Psoas muscle (tissue), 8 donors: ENCODE data around the gene UBE2J2. TPM values are rescaled to one million over a fixed set of nuclear protein-coding genes. Genes with fewer than 3 reads are reported as not detected.
A peak's percentile ranks its signal among the peaks of the same experiment; 100 is the strongest.

Source experiments
- ATAC-seq, 4 donors: fragments of 200-7000 bp; cut with Tn5 transposase; one replicate each; pipeline ENCODE4 v1.9.1; 2020; ENCODE audit warnings: moderate library complexity in 3 of 4, mild to moderate bottlenecking in 2 of 4
- DNase-seq, 2 donors: peaks; one replicate each; pipeline ENCODE4 v3.0.0-alpha.2; 2020
- H3K27ac ChIP-seq: fragments of 200-600 bp; one replicate; pipeline ENCODE4 v1.8.0; 2022
- H3K27me3 ChIP-seq, 3 donors: fragments of 200-600 bp in 1 of 3; one replicate each; pipeline versions ENCODE4 v1.6.1 to v1.8.0; 2013 to 2022; ENCODE audit warnings: low read length in 2 of 3, mild to moderate bottlenecking in 2 of 3, moderate library complexity in 1 of 3; ENCODE audit not compliant: insufficient read depth in 3 of 3
- H3K36me3 ChIP-seq, 2 donors: fragments of 200-600 bp in 1 of 2; one replicate each; pipeline versions ENCODE4 v1.6.1 to v1.8.0; 2013 to 2022; ENCODE audit warnings: low read depth in 1 of 2, mild to moderate bottlenecking in 1 of 2, moderate library complexity in 1 of 2; ENCODE audit not compliant: insufficient read depth in 1 of 2
- H3K4me1 ChIP-seq: fragments of 200-600 bp; one replicate; pipeline ENCODE4 v1.8.0; 2022
- H3K4me3 ChIP-seq: fragments of 200-600 bp; one replicate; pipeline ENCODE4 v1.8.0; 2022; ENCODE audit warnings: mild to moderate bottlenecking
- H3K9me3 ChIP-seq: fragments of 200-600 bp; one replicate; pipeline ENCODE4 v1.8.0; 2022
- CTCF ChIP-seq: fragments of 200-600 bp; IDR thresholded peaks from one replicate; pipeline ENCODE4 v1.8.0; 2022; ENCODE audit warnings: antibody characterized with exemption
- WGBS, 3 donors: extraction: QIAGEN DNeasy Blood & Tissue Kit; methylation state at CpG; one replicate each; pipeline versions ENCODE4 v1.1.6 to v1.1.7; 2013; 5-methylcytosine and 5-hydroxymethylcytosine counted together
- intact Hi-C, 2 donors: fragments of 100-400 bp; cut with DNase I; formaldehyde crosslinking; loops; one replicate each; pipeline versions ENCODE4 v1.11.0 to v1.14.2; 2022
- polyA plus RNA-seq, 3 donors: library from polyadenylated mRNA; stranded (reverse); fragments of 200-250 nt; gene quantifications; one replicate each; pipeline ENCODE4 v1.2.3, GENCODE V29; 2013
- total RNA-seq, 4 donors: library from RNA; stranded (reverse); fragmentation: NEBNext Ultra II Directional in 2 of 4; extraction: Animal tissue kit (Norgen Biotek cat#: 25700) in 2 of 4; gene quantifications; one replicate each; pipeline versions ENCODE4 v1.2.1 to v1.2.4, GENCODE V29; 2021 to 2023
- donor health status: healthy with polysubstance abuse.
- donor health status: DM: no; HTN: no; CAD: no; lungs with moderate emphysema.
- donor health status: Bipolar disorder and iron deficiency.
- donor health status: healthy.
- donor health status: DM: yes; HTN: yes; CAD: no.
- donor health status: DM: no; HTN: no; CAD: no.
- donor health status: DM: no; HTN: no; CAD: no.
- donor health status: DM: yes; HTN: yes; CAD: no.

UBE2J2 gene
- total and polyA plus RNA-seq, 7 donors, result 36.8 to 80.9 (median 44.9) TPM

GRCh38 chr1:1204425-1204920 lies 69.2 kb downstream of the UBE2J2 start:
- ATAC-seq, result no peak
- DNase-seq, result peak in 1 of 2 donors; percentile 41
- peaks cover 14% of the 10 kb centered on the region for H3K4me1 ChIP-seq
- no peaks in the 10 kb centered on the region for H3K36me3 ChIP-seq
- no peaks in the 10 kb centered on the region for H3K9me3 ChIP-seq
- H3K27me3 ChIP-seq, result peaks cover 0 to 57% (median 13%) of the 10 kb centered on the region in 3 donors
- H3K4me3 ChIP-seq, result no peak overlapping the region
- intact Hi-C loops, result no loop called here
- 81 to 93% (median 88%) methylated on average over 6 to 8 of the region's 8 CpGs for WGBS, 3 donors
- H3K27ac ChIP-seq, result no peak overlapping the region
- no peak for TF ChIP-seq CTCF

Other genes starting within 250 kb of the UBE2J2 start
- not detected for gene RNF223, start 199.5 kb downstream of the UBE2J2 start, total RNA-seq
- gene RNF223, start 199.5 kb downstream of the UBE2J2 start, polyA plus RNA-seq, result not detected
- gene C1orf159, start 157.8 kb downstream of the UBE2J2 start, total RNA-seq, result 1 to 10 TPM; 1.5 to 3.5 (median 2.6) TPM
- gene C1orf159, start 157.8 kb downstream of the UBE2J2 start, polyA plus RNA-seq, result 1 to 10 TPM; 4.1 to 6.7 (median 4.3) TPM
- under 1 TPM in 1 of 4 donors, not detected in 3; 0.27 TPM for gene TTLL10, start 100.0 kb downstream of the UBE2J2 start, total RNA-seq
- under 1 TPM; 0.03 to 0.10 (median 0.10) TPM for gene TTLL10, start 100.0 kb downstream of the UBE2J2 start, polyA plus RNA-seq
- under 1 TPM in 1 of 4 donors, not detected in 3; 0.27 TPM for gene TNFRSF18, start 67.3 kb downstream of the UBE2J2 start, total RNA-seq
- under 1 TPM; 0.04 to 0.76 (median 0.13) TPM for gene TNFRSF18, start 67.3 kb downstream of the UBE2J2 start, polyA plus RNA-seq
- gene TNFRSF4, start 59.7 kb downstream of the UBE2J2 start, total RNA-seq, result 1 to 10 TPM; 1.4 to 4.6 (median 3.7) TPM
- 1 to 10 TPM; 1.7 to 3.8 (median 2.6) TPM for gene TNFRSF4, start 59.7 kb downstream of the UBE2J2 start, polyA plus RNA-seq
- 100 to 1,000 TPM in 1 of 4 donors, 10 to 100 TPM in 3; 70.6 to 109 (median 82.5) TPM for gene SDF4, start 41.9 kb downstream of the UBE2J2 start, total RNA-seq
- 100 to 1,000 TPM in 2 of 3 donors, 10 to 100 TPM in 1; 67.5 to 129 (median 108) TPM for gene SDF4, start 41.9 kb downstream of the UBE2J2 start, polyA plus RNA-seq
- gene B3GALT6, start 41.6 kb downstream of the UBE2J2 start, total RNA-seq, result 10 to 100 TPM in 3 of 4 donors, 1 to 10 TPM in 1; 8.9 to 13.7 (median 11.1) TPM
- 10 to 100 TPM in 2 of 3 donors, 1 to 10 TPM in 1; 7.7 to 30.3 (median 15.6) TPM for gene B3GALT6, start 41.6 kb downstream of the UBE2J2 start, polyA plus RNA-seq
- gene C1QTNF12, start 27.1 kb downstream of the UBE2J2 start, total RNA-seq, result 1 to 10 TPM in 2 of 4 donors, under 1 TPM in 2; 0.75 to 1.4 (median 1.0) TPM
- under 1 TPM; 0.13 to 0.98 (median 0.36) TPM for gene C1QTNF12, start 27.1 kb downstream of the UBE2J2 start, polyA plus RNA-seq
- 1 to 10 TPM; 1.4 to 3.5 (median 1.4) TPM for gene SCNN1D, start 6.6 kb upstream of the UBE2J2 start, total RNA-seq
- 1 to 10 TPM in 2 of 3 donors, under 1 TPM in 1; 0.48 to 2.0 (median 1.6) TPM for gene SCNN1D, start 6.6 kb upstream of the UBE2J2 start, polyA plus RNA-seq
- 10 to 100 TPM; 20.8 to 32.0 (median 26.3) TPM for gene ACAP3, start 34.1 kb upstream of the UBE2J2 start, total RNA-seq
- gene ACAP3, start 34.1 kb upstream of the UBE2J2 start, polyA plus RNA-seq, result 10 to 100 TPM; 14.7 to 23.7 (median 15.5) TPM
- gene PUSL1, start 34.7 kb upstream of the UBE2J2 start, total RNA-seq, result 1 to 10 TPM; 3.7 to 7.3 (median 5.8) TPM
- gene PUSL1, start 34.7 kb upstream of the UBE2J2 start, polyA plus RNA-seq, result 1 to 10 TPM; 7.9 to 9.1 (median 9.0) TPM
- gene INTS11, start 50.8 kb upstream of the UBE2J2 start, total RNA-seq, result 10 to 100 TPM; 55.6 to 80.8 (median 64.0) TPM
- 10 to 100 TPM; 71.2 to 72.7 (median 71.8) TPM for gene INTS11, start 50.8 kb upstream of the UBE2J2 start, polyA plus RNA-seq
- gene CPTP, start 50.9 kb upstream of the UBE2J2 start, total RNA-seq, result 10 to 100 TPM; 18.2 to 39.5 (median 23.8) TPM
- gene CPTP, start 50.9 kb upstream of the UBE2J2 start, polyA plus RNA-seq, result 10 to 100 TPM; 31.3 to 38.1 (median 33.4) TPM
- under 1 TPM in 3 of 4 donors, not detected in 1; 0.06 to 0.10 (median 0.06) TPM for gene TAS1R3, start 57.4 kb upstream of the UBE2J2 start, total RNA-seq
- gene TAS1R3, start 57.4 kb upstream of the UBE2J2 start, polyA plus RNA-seq, result under 1 TPM; 0.08 to 0.25 (median 0.18) TPM
- 100 to 1,000 TPM; 162 to 215 (median 210) TPM for gene DVL1, start 75.6 kb upstream of the UBE2J2 start, total RNA-seq
- gene DVL1, start 75.6 kb upstream of the UBE2J2 start, polyA plus RNA-seq, result 100 to 1,000 TPM; 183 to 209 (median 206) TPM
- gene MXRA8, start 84.7 kb upstream of the UBE2J2 start, total RNA-seq, result 10 to 100 TPM in 3 of 4 donors, 1 to 10 TPM in 1; 7.2 to 24.3 (median 13.5) TPM
- gene MXRA8, start 84.7 kb upstream of the UBE2J2 start, polyA plus RNA-seq, result 10 to 100 TPM in 2 of 3 donors, 1 to 10 TPM in 1; 9.8 to 16.9 (median 10.1) TPM
- 100 to 1,000 TPM; 180 to 194 (median 183) TPM for gene AURKAIP1, start 101.4 kb upstream of the UBE2J2 start, total RNA-seq
- gene AURKAIP1, start 101.4 kb upstream of the UBE2J2 start, polyA plus RNA-seq, result 100 to 1,000 TPM; 306 to 534 (median 341) TPM
- gene CCNL2, start 125.5 kb upstream of the UBE2J2 start, total RNA-seq, result 10 to 100 TPM; 40.2 to 71.8 (median 46.1) TPM
- gene CCNL2, start 125.5 kb upstream of the UBE2J2 start, polyA plus RNA-seq, result 10 to 100 TPM; 50.1 to 59.3 (median 54.7) TPM
- gene MRPL20, start 133.4 kb upstream of the UBE2J2 start, total RNA-seq, result 100 to 1,000 TPM; 114 to 159 (median 143) TPM
- 100 to 1,000 TPM; 211 to 308 (median 255) TPM for gene MRPL20, start 133.4 kb upstream of the UBE2J2 start, polyA plus RNA-seq
- 1 to 10 TPM in 3 of 4 donors, under 1 TPM in 1; 0.77 to 5.4 (median 3.0) TPM for gene ANKRD65, start 147.4 kb upstream of the UBE2J2 start, total RNA-seq
- gene ANKRD65, start 147.4 kb upstream of the UBE2J2 start, polyA plus RNA-seq, result 1 to 10 TPM; 1.1 to 2.9 (median 1.6) TPM
- 10 to 100 TPM in 3 of 4 donors, 1 to 10 TPM in 1; 4.5 to 25.3 (median 13.8) TPM for gene VWA1, start 161.8 kb upstream of the UBE2J2 start, total RNA-seq
- gene VWA1, start 161.8 kb upstream of the UBE2J2 start, polyA plus RNA-seq, result 1 to 10 TPM; 1.4 to 7.8 (median 4.1) TPM
- under 1 TPM; 0.47 to 0.99 (median 0.61) TPM for gene ATAD3C, start 175.8 kb upstream of the UBE2J2 start, total RNA-seq
- gene ATAD3C, start 175.8 kb upstream of the UBE2J2 start, polyA plus RNA-seq, result under 1 TPM; 0.12 to 0.61 (median 0.13) TPM
- gene ATAD3B, start 197.9 kb upstream of the UBE2J2 start, total RNA-seq, result 10 to 100 TPM in 1 of 4 donors, 1 to 10 TPM in 3; 4.6 to 11.8 (median 9.0) TPM
- gene ATAD3B, start 197.9 kb upstream of the UBE2J2 start, polyA plus RNA-seq, result 10 to 100 TPM in 2 of 3 donors, 1 to 10 TPM in 1; 9.6 to 19.4 (median 12.3) TPM
- gene ATAD3A, start 238.3 kb upstream of the UBE2J2 start, total RNA-seq, result 10 to 100 TPM; 20.6 to 33.5 (median 24.1) TPM
- gene ATAD3A, start 238.3 kb upstream of the UBE2J2 start, polyA plus RNA-seq, result 10 to 100 TPM; 35.6 to 48.6 (median 41.4) TPM